PC-9 (cell line): Measurements from ENCODE around the gene IMMP2L.

Experiments
- CTCF ChIP-seq: fragments of 200-600 bp; sonication (generic); conservative IDR thresholded peaks from 2 replicates; pipeline ENCODE4 v1.6.1; 2017; ENCODE audit warnings: mixed run types, antibody characterized with exemption, mild to moderate bottlenecking, moderate library complexity
- EZH2 ChIP-seq: fragments of 200-600 bp; sonication (generic); IDR thresholded peaks from 2 replicates; pipeline ENCODE4 v1.8.0; 2017; ENCODE audit warnings: antibody characterized with exemption, low read depth

GRCh38 chr7:110772615-110773014 is 789.7 kb downstream of the IMMP2L start:
- no peak for TF ChIP-seq CTCF
- TF ChIP-seq EZH2 = no peak
